CD4-positive, alpha-beta T cell treated with Interleukin-6 for 4 hours (primary cell): ENCODE results near the gene MMP28.
A peak's percentile ranks its signal among the peaks of the same experiment; 100 is the strongest.
"Not testable (repeated sequence)": the region's sequence is repeated elsewhere in the genome, so short reads cannot be mapped to it uniquely, and the experiment has no call there.

Experiments
- DNase-seq: peaks from one replicate; pipeline ENCODE4 v3.0.0-alpha.2; 2020; ENCODE audit warnings: mixed read lengths

MMP28 gene

GRCh38 chr17:35765086-35765710, 30.2 kb downstream of the MMP28 start:
- DNase-seq, result no peak

GRCh38 chr17:35764123-35764991, 31.1 kb downstream of the MMP28 start:
- peak; percentile 90 for DNase-seq

GRCh38 chr17:35763767-35764122, 31.7 kb downstream of the MMP28 start:
- no peak for DNase-seq

- no peak for DNase-seq
Observed at GRCh38 chr17:35761601-35762000, 33.8 kb downstream of the MMP28 start.

- DNase-seq, result no peak
Observed at GRCh38 chr17:35760587-35760986, 34.9 kb downstream of the MMP28 start, which contains the start of gene C17orf50. Gene C17orf50, plus strand, starts transcription at chr17:35760887. Its CDS starts 55 bp downstream, at chr17:35760942.

- DNase-seq, result no peak
Observed at GRCh38 chr17:35757243-35757642, 38.2 kb downstream of the MMP28 start.

GRCh38 chr17:35752945-35753764, 42.3 kb downstream of the MMP28 start, which contains the start of gene GAS2L2:
Gene GAS2L2, minus strand, starts transcription at chr17:35753239. Its CDS starts 389 bp downstream, at chr17:35752850.
- no peak for DNase-seq

- no peak for DNase-seq
Observed at GRCh38 chr17:35752471-35752870, 43.0 kb downstream of the MMP28 start.

GRCh38 chr17:35751541-35751940, 43.9 kb downstream of the MMP28 start:
- DNase-seq, result not testable (repeated sequence)

- DNase-seq, result no peak
Observed at GRCh38 chr17:35750526-35751395, 44.7 kb downstream of the MMP28 start.

GRCh38 chr17:35749560-35750412, 45.7 kb downstream of the MMP28 start:
- DNase-seq, result no peak

GRCh38 chr17:35748979-35749378, 46.5 kb downstream of the MMP28 start:
- no peak for DNase-seq

- no peak for DNase-seq
Observed at GRCh38 chr17:35748341-35748841, 47.0 kb downstream of the MMP28 start.

- DNase-seq, result peak; percentile 83
Observed at GRCh38 chr17:35747540-35748017, 47.9 kb downstream of the MMP28 start.

- DNase-seq, result no peak
Observed at GRCh38 chr17:35745749-35746320, 49.6 kb downstream of the MMP28 start.

- DNase-seq, result no peak
Observed at GRCh38 chr17:35745246-35745645, 50.2 kb downstream of the MMP28 start.

GRCh38 chr17:35744830-35745229, 50.6 kb downstream of the MMP28 start:
- no peak for DNase-seq

GRCh38 chr17:35743626-35744328, 51.7 kb downstream of the MMP28 start:
- DNase-seq, result peak; percentile 16

- DNase-seq, result no peak
Observed at GRCh38 chr17:35742896-35743477, 52.5 kb downstream of the MMP28 start.
